Mesothelial cell of epicardium (in vitro differentiated cells): ENCODE measurements around the gene MXRA7. TPM values are rescaled to one million over a fixed set of nuclear protein-coding genes. Genes with fewer than 3 reads are reported as not detected.
A peak's percentile ranks its signal among the peaks of the same experiment; 100 is the strongest.
"Not testable (repeated sequence)": the region's sequence is repeated elsewhere in the genome, so short reads cannot be mapped to it uniquely, and the experiment has no call there.

ENCODE experiments used
- DNase-seq, 2 experiments: peaks; one replicate each; pipeline ENCODE4 v3.0.0; 2021; ENCODE audit warnings: low spot score in 2 of 2; ENCODE audit not compliant: unreplicated experiment in 2 of 2
- H3K27ac Mint-ChIP-seq: 2 replicates; pipeline ENCODE4 v1.8.0; 2021; ENCODE audit warnings: mixed read lengths
- H3K27me3 Mint-ChIP-seq: 2 replicates; pipeline ENCODE4 v1.8.0; 2021; ENCODE audit warnings: low read depth, mixed read lengths
- H3K36me3 Mint-ChIP-seq: 2 replicates; pipeline ENCODE4 v1.8.0; 2021; ENCODE audit warnings: mixed read lengths
- H3K4me1 Mint-ChIP-seq: 2 replicates; pipeline ENCODE4 v1.8.0; 2021; ENCODE audit warnings: mixed read lengths
- H3K4me3 Mint-ChIP-seq: 2 replicates; pipeline ENCODE4 v1.8.0; 2021; ENCODE audit warnings: mild to moderate bottlenecking, moderate library complexity, mixed read lengths
- H3K9me3 Mint-ChIP-seq: 2 replicates; pipeline ENCODE4 v1.8.0; 2021; ENCODE audit warnings: mixed read lengths
- CTCF ChIP-seq: fragments of 200-600 bp; sonication (generic); IDR thresholded peaks from one replicate; pipeline ENCODE4 v1.5.0; 2021; ENCODE audit warnings: antibody characterized with exemption; ENCODE audit not compliant: unreplicated experiment
- total RNA-seq: library from RNA; stranded (reverse); gene quantifications from 3 replicates; pipeline ENCODE4 v1.2.1, GENCODE V29; 2021

MXRA7 gene
- total RNA-seq, 1 donor from 2014 or later, result 53.6 TPM

DNA sequence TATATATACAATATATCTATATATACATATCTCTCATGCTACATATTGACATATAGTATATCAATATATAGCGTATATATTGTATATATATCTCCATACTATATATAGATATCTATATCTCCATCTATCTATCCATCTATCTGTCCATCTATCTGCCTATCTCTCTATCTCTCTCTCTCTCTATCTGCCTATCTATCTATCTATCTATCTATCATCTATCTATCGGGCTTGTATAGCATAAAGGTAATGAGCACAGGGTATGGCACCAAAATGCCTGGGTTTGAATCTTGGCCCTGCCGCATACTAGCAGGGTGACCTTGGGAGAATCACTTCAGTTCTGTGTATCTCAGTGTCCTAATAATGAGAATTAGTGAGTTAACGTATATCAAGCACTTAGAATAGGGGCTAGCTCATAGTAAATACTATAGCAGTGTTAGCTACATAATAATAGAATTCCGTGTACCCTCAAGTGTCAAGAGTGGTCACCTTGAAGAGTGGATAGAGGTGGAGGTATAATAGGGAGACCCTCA, 68.7 kb downstream of the MXRA7 start:
- peaks cover 3% of the 10 kb centered on the region for H3K36me3 Mint-ChIP-seq
- DNase-seq, result no peak
- H3K4me1 Mint-ChIP-seq, result peaks cover 47% of the 10 kb centered on the region
- H3K4me3 Mint-ChIP-seq, result no peak overlapping the region
- no peaks in the 10 kb centered on the region for H3K27me3 Mint-ChIP-seq
- no peak for TF ChIP-seq CTCF
- peaks cover 7% of the 10 kb centered on the region for H3K9me3 Mint-ChIP-seq
- H3K27ac Mint-ChIP-seq, result peak overlapping the region; percentile 31

DNA sequence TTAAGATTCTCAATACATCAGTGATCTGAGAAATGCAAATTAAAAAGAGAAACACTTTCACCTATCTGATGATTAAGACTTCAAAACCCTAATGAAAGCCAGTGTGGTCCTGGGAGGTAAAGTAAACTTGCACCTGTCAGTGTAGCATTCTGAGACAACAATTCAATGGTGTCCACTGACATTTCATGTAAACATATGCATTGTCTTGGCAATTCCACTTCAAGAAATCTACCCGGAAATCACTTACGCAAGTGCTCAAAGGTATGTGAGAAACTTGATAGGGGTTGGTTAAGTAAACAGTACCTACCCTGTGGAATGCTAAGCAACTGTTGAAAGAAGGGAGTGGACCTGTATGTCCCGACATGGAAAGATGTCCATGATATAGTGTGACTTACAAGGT, 69.3 kb downstream of the MXRA7 start:
- DNase-seq, result no peak

DNA sequence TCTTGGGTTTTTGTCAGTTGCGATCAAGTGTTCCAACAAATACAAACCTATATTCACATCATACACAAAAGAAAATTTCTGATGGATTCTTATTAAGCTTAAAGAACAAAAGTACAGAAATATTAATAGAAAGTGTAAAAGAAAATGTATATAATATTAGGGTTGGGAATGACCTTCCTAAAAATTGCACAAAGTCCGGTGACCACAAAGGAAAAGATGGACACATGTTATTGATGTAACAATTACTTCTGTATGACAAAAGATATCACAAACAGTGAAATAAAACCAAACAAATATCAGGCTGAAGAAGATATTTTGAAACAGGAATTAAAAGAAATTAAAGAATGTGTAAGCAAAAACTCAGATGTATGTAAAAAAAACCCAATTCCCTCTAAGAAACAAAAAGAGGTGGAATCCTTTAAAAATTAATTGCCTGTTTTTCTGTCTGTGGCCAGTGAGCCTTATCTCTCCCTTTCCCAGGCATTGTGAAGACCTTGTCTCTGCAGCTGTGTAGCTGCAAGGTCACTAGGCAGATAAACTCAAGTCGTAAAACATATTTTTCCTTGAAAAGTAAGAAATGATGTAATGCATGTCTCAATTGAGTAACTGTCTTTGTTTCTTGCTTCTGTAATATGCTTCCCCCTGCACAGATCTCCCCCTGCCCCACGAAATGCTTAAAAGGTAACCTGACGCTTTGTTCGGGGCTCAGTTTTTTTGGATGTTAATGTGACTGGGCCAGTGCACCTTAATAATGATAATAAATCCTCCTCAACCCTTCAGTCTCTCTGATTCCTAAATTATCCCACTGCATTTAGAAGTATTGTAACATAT, 70.0 kb downstream of the MXRA7 start:
- Mint-ChIP-seq H3K27me3 (no peaks in the 10 kb centered on the region), H3K4me3 (peak overlapping the region; percentile 43), H3K36me3 (no peaks in the 10 kb centered on the region), H3K27ac (peak overlapping the region; percentile 90), H3K4me1 (peaks cover 51% of the 10 kb centered on the region), H3K9me3 (no peaks in the 10 kb centered on the region)
- no peak for DNase-seq
- TF ChIP-seq CTCF, result no peak

More for the DNA sequence above, 69.3 kb downstream of the MXRA7 start:
- peaks cover 4% of the 10 kb centered on the region for H3K9me3 Mint-ChIP-seq
- no peak overlapping the region for H3K4me3 Mint-ChIP-seq
- peak overlapping the region; percentile 72 for H3K27ac Mint-ChIP-seq
- H3K36me3 Mint-ChIP-seq, result peaks cover under 1% of the 10 kb centered on the region
- H3K27me3 Mint-ChIP-seq, result no peaks in the 10 kb centered on the region
- no peak for TF ChIP-seq CTCF
- peaks cover 47% of the 10 kb centered on the region for H3K4me1 Mint-ChIP-seq

GRCh38 chr17:76638263-76638662, 72.5 kb downstream of the MXRA7 start:
- Mint-ChIP-seq H3K4me3 (no peak overlapping the region), H3K4me1 (peaks cover 65% of the 10 kb centered on the region), H3K9me3 (no peaks in the 10 kb centered on the region), H3K36me3 (no peaks in the 10 kb centered on the region), H3K27ac (no peak overlapping the region), H3K27me3 (no peaks in the 10 kb centered on the region)
- TF ChIP-seq CTCF, result no peak
- DNase-seq, result no peak

DNA sequence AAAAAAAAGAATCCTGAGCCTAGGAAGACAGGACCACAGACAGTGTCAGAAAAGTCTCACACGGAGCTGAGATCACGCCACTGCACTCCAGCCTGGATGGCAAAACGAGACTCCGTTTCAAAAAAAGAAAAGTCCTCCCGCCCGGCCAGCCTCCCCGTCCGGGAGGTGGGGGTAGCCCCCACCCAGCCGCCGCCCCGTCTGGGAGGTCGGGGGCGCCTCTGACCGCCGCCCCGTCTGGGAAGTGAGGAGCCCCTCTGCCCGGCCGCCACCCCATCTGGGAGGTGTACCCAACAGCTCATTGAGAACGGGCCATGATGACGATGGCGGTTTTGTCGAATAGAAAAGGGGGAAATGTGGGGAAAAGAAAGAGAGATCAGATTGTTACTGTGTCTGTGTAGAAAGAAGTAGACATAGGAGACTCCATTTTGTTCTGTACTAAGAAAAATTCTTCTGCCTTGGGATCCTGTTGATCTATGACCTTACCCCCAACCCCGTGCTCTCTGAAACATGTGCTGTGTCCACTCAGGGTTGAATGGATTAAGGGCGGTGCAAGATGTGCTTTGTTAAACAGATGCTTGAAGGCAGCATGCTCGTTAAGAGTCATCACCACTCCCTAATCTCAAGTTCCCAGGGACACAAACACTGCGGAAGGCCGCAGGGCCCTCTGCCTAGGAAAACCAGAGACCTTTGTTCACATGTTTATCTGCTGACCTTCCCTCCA, 74.1 kb downstream of the MXRA7 start:
- peaks cover 68% of the 10 kb centered on the region for H3K4me1 Mint-ChIP-seq
- peak overlapping the region; percentile 77 for H3K27ac Mint-ChIP-seq
- not testable (repeated sequence) for H3K9me3 Mint-ChIP-seq, H3K36me3 Mint-ChIP-seq, DNase-seq, H3K27me3 Mint-ChIP-seq
- peak overlapping the region; percentile 17 for H3K4me3 Mint-ChIP-seq
